Measurements from ENCODE around the gene MMP25.

Gene MMP25

DNA sequence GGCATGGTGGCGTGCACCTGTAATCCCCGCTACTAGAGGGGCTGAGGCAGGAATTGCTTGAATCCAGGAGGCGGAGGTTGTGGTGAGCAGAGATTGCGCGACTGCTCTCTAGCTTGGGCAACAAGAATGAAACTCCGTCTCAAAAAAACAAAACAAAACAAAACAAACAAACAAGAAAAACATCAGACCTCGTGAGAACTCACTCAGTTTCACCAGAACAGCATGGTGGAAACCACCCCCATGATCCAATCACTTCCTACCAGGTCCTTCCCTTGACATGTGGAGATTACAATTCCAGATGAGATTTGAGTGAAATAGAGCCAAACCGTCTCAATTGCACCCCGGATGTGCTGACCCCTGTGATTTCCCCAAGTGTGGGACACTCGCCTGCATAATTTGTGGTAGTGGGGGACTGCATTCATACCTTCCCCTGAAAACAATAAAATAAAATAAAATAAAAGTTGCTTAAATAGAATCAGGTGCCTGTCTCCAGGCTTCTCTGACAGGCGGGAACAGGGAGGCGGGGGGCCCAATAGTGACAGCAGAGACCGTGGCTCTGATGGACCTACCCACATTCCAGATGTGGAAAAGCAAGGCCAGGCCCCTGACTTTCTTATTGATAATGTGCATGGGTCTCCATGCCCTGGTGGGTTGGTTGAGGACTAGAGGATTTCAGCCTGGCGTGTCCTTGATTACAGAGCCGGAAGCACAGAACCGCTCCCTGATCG lies 39.7 kb downstream of the MMP25 start:
- H3K4me3 ChIP-seq (ENCODE audit: low read length): no peak overlapping the region
- H3K4me1 ChIP-seq (ENCODE audit: insufficient read depth, low read length): no peaks in the 10 kb centered on the region
- no peaks in the 10 kb centered on the region for H3K27me3 ChIP-seq (ENCODE audit: insufficient read depth, low read length)
- peaks cover 37% of the 10 kb centered on the region for H3K36me3 ChIP-seq (ENCODE audit: insufficient read depth, low read depth, low read length)
- no peak overlapping the region for H3K9ac ChIP-seq (ENCODE audit: low read depth, low read length)
- H3K9me3 ChIP-seq (ENCODE audit: insufficient read depth, low read depth, low read length): no peaks in the 10 kb centered on the region
- no peak overlapping the region for H3K27ac ChIP-seq (ENCODE audit: low read length)

DNA sequence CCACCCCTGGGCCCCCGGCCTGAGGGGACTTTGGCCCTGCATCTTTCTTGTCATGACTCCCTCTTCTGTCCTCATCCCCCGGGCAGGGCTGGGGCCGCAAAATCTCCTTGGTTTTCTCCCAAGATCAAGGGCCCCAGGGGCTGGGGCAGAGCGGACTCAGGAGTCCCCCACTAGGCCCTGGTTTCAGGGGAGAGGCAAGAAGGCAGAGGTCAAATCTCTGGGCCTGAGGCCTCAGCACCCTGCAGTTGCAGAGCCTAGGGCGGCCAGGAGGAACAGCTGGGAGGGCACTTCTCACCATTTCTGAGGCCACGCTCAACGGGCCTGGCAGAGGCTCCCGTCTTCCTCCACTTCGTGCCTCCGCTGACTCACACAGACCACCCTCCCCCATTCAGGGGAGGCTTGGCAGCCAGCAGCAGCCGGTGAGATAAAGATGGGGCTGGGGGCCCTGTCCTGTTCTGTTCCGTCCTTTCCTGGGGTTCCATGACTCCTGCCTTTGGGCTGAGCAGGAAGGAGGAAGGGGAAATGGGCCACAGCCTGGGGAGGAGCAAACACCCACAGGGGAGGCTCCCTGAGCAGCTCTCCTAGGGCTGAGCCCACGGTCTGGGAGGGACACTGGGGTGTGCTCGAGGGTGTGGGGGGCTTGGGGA lies 40.4 kb downstream of the MMP25 start:
- Histone ChIP-seq H3K9ac (ENCODE audit: low read depth, low read length) (no peak overlapping the region), H3K27ac (ENCODE audit: low read length) (no peak overlapping the region), H3K4me1 (ENCODE audit: insufficient read depth, low read length) (no peaks in the 10 kb centered on the region), H3K36me3 (ENCODE audit: insufficient read depth, low read depth, low read length) (peaks cover 44% of the 10 kb centered on the region), H3K27me3 (ENCODE audit: insufficient read depth, low read length) (no peaks in the 10 kb centered on the region), H3K4me3 (ENCODE audit: low read length) (no peak overlapping the region), H3K9me3 (ENCODE audit: insufficient read depth, low read depth, low read length) (no peaks in the 10 kb centered on the region)

DNA sequence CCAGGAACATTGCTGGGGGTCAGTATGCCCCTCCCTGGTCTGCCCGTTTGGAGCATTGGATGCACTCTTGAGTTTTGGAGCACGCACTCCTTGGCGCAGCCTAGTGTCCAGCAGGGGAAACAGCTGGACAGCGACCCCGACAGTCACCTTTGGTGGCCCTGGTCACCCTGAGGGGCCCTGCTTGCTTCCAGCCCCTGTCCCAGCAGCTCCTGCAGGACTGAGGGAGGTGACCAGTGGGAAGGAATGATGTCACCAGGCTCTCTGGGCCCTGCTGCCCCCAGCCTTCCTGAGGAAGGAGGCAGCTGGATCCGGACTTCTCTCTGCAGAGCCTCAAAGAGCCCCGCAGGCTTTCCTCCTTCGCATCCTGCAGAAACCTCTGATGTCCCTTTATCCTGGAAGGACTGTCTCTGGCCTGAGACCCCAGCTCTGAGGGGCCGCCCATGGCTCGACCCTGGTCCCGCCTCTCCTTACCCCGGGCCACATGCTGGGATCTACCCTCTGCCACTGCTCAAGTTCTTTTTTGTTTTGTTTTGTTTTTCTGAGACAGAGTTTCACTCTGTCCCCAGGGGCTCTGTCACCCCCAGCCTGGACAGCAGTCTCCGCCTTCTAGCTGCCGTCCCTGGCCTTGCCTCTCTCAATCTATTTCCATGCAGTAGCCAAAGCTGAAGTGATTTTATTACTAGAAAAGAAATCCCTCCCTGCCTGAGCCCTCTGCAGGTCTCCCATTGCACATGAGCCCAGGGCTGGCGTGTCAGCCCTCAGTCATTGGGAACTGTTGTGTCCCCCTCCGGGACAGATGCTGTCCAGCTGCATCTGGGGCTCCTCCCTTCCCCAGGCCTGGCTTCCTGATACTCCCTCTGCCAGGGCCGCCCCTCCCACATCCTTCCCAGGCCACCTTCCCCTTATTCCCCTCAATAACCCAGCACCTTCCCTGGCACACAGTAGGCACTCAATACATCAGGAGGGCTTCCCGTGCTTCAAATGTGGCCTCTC lies 41.2 kb downstream of the MMP25 start:
- peaks cover 52% of the 10 kb centered on the region for H3K36me3 ChIP-seq (ENCODE audit: insufficient read depth, low read depth, low read length)
- no peaks in the 10 kb centered on the region for H3K27me3 ChIP-seq (ENCODE audit: insufficient read depth, low read length)
- H3K9me3 ChIP-seq (ENCODE audit: insufficient read depth, low read depth, low read length): no peaks in the 10 kb centered on the region
- H3K9ac ChIP-seq (ENCODE audit: low read depth, low read length): no peak overlapping the region
- H3K4me3 ChIP-seq (ENCODE audit: low read length): no peak overlapping the region
- no peak overlapping the region for H3K27ac ChIP-seq (ENCODE audit: low read length)
- no peaks in the 10 kb centered on the region for H3K4me1 ChIP-seq (ENCODE audit: insufficient read depth, low read length)

DNA sequence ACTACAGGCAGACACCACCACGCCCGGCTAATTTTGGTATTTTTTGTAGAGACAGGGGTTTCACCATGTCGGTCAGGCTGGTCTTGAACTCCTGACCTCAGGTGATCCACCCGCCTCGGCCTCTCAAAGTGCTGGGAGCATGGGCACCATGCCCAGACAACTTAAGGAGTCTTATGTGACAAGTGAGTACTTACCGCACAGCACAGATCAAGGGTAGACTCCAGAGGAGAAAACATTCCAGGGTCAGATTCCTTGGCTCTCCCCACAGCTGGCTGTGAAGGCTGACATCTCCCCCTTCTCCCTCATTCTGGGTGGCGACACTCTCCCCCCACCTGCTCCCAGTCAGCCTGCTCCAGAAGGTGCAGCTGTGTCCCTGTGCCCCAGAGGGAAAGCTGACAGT lies 42.1 kb downstream of the MMP25 start:
- Histone ChIP-seq H3K27me3 (ENCODE audit: insufficient read depth, low read length) (no peaks in the 10 kb centered on the region), H3K27ac (ENCODE audit: low read length) (no peak overlapping the region), H3K9me3 (ENCODE audit: insufficient read depth, low read depth, low read length) (no peaks in the 10 kb centered on the region), H3K9ac (ENCODE audit: low read depth, low read length) (no peak overlapping the region), H3K36me3 (ENCODE audit: insufficient read depth, low read depth, low read length) (peaks cover 61% of the 10 kb centered on the region), H3K4me1 (ENCODE audit: insufficient read depth, low read length) (no peaks in the 10 kb centered on the region), H3K4me3 (ENCODE audit: low read length) (no peak overlapping the region)

DNA sequence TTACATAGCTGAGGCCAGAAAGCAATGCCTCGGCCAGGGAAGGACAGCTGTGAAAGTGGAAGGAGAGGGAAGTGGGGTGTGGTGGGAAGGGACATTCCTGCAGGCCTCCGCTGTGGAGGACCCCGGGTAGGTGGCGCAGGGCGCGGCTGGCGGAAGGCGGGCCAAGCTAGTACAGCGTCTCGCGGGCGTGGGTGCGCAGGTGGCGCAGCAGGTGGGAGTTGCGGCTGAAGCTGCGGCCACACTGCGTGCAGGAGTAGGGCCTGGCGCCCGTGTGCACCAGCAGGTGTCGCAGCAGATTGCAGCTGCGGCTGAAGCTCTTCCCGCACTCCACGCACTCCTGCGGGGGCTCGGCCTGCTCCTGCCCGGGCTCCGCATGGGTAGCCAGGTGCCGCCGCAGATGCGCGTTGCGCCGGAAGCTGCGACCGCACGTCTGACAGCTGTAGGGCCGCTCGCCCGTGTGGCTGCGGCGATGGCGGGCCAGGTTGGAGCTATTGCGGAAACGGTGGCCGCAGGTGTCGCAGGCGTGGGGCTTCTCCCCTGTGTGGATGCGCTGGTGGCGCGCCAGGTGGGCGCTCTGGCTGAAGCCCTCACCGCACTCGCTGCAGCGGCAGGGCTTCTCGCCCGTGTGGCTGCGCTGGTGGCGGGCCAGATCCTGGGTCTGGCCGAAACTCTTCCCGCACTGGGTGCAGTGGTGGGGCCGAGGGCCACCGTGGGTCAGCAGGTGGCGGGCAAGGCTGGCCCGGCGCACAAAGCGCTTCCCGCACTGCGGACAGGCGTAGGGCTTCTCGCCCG lies 42.8 kb downstream of the MMP25 start:
- no peaks in the 10 kb centered on the region for H3K27me3 ChIP-seq (ENCODE audit: insufficient read depth, low read length)
- H3K36me3 ChIP-seq (ENCODE audit: insufficient read depth, low read depth, low read length): peaks cover 65% of the 10 kb centered on the region
- no peaks in the 10 kb centered on the region for H3K9me3 ChIP-seq (ENCODE audit: insufficient read depth, low read depth, low read length)
- H3K4me1 ChIP-seq (ENCODE audit: insufficient read depth, low read length): no peaks in the 10 kb centered on the region
- H3K27ac ChIP-seq (ENCODE audit: low read length): no peak overlapping the region
- H3K9ac ChIP-seq (ENCODE audit: low read depth, low read length): no peak overlapping the region
- H3K4me3 ChIP-seq (ENCODE audit: low read length): no peak overlapping the region

DNA sequence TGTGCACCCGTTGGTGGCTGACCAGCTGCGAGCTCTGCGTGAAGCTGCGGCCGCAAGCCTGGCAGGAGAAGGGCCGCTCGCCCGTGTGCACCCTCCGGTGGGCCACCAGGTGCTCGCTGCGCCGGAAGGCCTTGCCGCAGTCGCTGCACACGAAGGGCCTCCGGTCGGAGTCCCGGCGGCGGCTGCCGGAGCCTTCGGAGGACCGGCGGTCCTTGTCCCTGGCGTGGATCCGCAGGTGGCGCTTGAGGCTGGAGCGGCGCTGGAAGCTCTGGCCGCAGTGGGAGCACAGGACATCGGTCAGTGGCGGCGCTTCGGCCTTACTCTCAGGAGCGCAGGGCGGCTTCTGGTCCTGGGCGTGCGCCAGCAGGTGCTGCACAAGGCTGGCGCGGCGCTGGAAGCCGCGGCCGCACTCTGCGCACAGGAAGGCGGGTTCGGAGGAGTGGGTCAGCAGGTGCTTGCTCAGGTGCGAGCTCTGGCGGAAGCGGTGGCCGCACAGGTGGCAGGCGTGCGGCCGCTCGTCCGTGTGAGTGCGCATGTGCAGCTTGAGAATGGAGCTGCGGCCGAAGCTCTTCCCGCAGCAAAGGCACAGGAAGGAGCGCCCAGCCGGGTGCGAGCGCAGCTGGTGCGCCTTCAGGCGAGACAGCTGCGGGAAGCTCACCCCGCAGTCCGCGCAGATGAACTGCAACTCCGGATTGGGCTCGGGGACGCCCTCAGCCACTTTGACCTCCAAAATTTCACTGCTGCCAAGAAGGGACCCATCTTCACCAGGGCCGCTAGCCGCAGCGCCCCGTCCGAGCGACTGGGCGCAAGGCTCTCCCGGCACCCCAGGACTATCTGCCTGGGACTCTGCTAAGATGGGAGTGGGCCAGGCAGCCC lies 43.6 kb downstream of the MMP25 start:
- Histone ChIP-seq H3K36me3 (ENCODE audit: insufficient read depth, low read depth, low read length) (peaks cover 72% of the 10 kb centered on the region), H3K4me1 (ENCODE audit: insufficient read depth, low read length) (no peaks in the 10 kb centered on the region), H3K27ac (ENCODE audit: low read length) (no peak overlapping the region), H3K4me3 (ENCODE audit: low read length) (no peak overlapping the region), H3K9me3 (ENCODE audit: insufficient read depth, low read depth, low read length) (no peaks in the 10 kb centered on the region), H3K27me3 (ENCODE audit: insufficient read depth, low read length) (no peaks in the 10 kb centered on the region), H3K9ac (ENCODE audit: low read depth, low read length) (no peak overlapping the region)

DNA sequence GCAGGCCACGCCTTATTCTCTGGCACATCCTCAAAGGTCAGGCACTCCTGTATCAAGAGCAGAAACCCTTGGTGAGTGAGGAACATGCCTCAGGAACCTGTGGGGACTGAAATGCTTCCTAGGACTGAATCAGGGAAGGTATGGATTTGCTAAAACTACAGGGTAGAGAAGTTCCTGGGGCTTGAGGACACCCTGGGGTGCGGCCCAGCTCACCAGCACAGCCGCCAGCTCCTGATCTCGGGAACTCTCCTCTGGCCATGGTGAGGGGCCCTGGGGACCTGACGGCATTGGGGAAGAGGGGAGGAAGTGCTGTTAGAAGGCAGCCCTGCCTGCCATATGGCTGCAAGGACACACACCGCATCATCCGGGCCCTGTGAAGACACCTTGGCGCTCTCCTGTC lies 45.2 kb downstream of the MMP25 start:
- Histone ChIP-seq H3K27ac (ENCODE audit: low read length) (no peak overlapping the region), H3K4me3 (ENCODE audit: low read length) (no peak overlapping the region), H3K36me3 (ENCODE audit: insufficient read depth, low read depth, low read length) (peaks cover 78% of the 10 kb centered on the region), H3K4me1 (ENCODE audit: insufficient read depth, low read length) (peaks cover 6% of the 10 kb centered on the region), H3K9ac (ENCODE audit: low read depth, low read length) (no peak overlapping the region), H3K9me3 (ENCODE audit: insufficient read depth, low read depth, low read length) (no peaks in the 10 kb centered on the region), H3K27me3 (ENCODE audit: insufficient read depth, low read length) (no peaks in the 10 kb centered on the region)

DNA sequence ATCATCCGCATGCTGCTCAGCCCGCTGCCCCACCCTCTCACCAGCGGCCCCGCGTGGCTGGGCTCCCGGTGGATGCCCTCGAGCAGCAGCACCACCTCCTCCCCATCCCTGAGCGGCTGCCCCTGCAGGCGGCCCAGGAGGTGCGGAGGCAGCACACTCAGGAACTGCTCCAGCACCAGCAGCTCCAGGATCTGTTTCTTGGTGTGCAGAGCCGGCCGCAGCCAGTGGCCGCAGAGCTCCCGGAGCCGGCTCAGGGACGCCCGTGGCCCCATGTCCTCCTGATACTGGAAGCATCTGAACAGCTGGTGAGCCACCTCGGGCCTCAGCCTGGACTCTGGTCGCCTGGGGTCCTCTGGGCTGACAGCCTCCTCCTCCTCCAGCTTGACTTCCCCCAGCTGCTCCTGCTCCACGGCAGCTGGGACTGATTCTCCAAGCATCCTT lies 46.2 kb downstream of the MMP25 start:
- H3K36me3 ChIP-seq (ENCODE audit: insufficient read depth, low read depth, low read length): peaks cover 86% of the 10 kb centered on the region
- no peaks in the 10 kb centered on the region for H3K27me3 ChIP-seq (ENCODE audit: insufficient read depth, low read length)
- no peak overlapping the region for H3K4me3 ChIP-seq (ENCODE audit: low read length)
- H3K4me1 ChIP-seq (ENCODE audit: insufficient read depth, low read length): peaks cover 11% of the 10 kb centered on the region
- H3K9me3 ChIP-seq (ENCODE audit: insufficient read depth, low read depth, low read length): no peaks in the 10 kb centered on the region
- H3K27ac ChIP-seq (ENCODE audit: low read length): no peak overlapping the region
- no peak overlapping the region for H3K9ac ChIP-seq (ENCODE audit: low read depth, low read length)

DNA sequence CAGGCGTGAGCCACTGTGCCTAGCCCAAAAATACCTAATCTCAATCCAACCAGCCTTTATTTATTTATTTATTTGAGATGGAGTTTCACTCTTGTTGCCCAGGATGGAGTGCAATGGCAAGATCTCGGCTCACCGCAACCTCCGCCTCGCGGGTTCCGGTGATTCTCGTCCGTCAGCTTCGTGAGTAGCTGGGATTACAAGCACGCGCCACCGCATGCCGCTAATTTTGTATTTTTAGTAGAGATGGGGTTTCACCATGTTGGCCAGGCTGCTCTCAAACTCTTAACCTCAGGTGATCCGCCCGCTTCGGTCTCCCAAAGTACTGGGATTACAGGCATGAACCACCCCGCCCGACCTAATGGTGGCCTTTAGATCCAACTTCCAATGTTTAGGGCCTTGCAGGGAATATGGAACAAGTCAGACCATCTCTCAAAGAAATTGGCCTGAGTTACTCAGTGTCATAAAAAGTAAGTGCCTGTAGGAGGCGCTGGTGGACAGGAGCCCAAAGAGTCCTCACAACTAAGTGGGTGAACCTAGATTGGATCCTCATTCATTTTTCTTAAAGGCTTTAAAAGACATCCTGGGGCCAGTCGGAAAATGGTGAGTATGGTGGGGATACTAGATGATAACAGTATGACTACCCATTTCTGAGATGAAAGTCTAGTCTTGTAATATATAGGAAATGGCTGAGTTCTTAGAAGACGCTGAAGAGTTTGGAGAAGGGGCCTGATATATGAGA lies 48.1 kb downstream of the MMP25 start:
- Histone ChIP-seq H3K27me3 (ENCODE audit: insufficient read depth, low read length) (no peaks in the 10 kb centered on the region), H3K9ac (ENCODE audit: low read depth, low read length) (no peak overlapping the region), H3K36me3 (ENCODE audit: insufficient read depth, low read depth, low read length) (peaks cover 70% of the 10 kb centered on the region), H3K27ac (ENCODE audit: low read length) (no peak overlapping the region), H3K4me1 (ENCODE audit: insufficient read depth, low read length) (peaks cover 13% of the 10 kb centered on the region), H3K4me3 (ENCODE audit: low read length) (no peak overlapping the region), H3K9me3 (ENCODE audit: insufficient read depth, low read depth, low read length) (no peaks in the 10 kb centered on the region)

DNA sequence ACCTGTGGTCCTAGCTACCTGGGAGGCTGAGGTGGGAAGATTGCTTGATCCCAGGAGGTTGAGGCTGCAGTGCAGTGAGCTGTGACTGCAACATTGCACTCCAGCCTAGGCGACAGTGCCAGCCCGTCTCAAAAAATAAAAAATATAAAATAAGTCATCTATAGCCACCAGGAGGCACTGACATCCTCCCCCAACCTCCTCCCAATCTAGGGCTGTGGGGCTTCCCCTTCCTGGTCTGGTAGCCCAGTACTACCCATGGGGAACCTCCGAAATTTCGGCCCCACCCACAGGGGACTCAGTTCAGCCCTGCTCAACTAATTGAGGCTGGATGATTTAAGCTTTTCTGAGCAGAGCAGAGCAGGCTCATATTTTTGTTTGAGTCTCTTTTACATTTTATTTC lies 49.5 kb downstream of the MMP25 start:
- Histone ChIP-seq H3K27ac (ENCODE audit: low read length) (no peak overlapping the region), H3K9ac (ENCODE audit: low read depth, low read length) (no peak overlapping the region; the same call in 1 of the 2 replicates), H3K27me3 (ENCODE audit: insufficient read depth, low read length) (no peaks in the 10 kb centered on the region), H3K4me3 (ENCODE audit: low read length) (no peak overlapping the region; the same call in 1 of the 2 replicates), H3K9me3 (ENCODE audit: insufficient read depth, low read depth, low read length) (no peaks in the 10 kb centered on the region), H3K4me1 (ENCODE audit: insufficient read depth, low read length) (peaks cover 17% of the 10 kb centered on the region), H3K36me3 (ENCODE audit: insufficient read depth, low read depth, low read length) (peaks cover 56% of the 10 kb centered on the region)
